T-helper 1 cell treated with Interleukin-12 subunit alpha and Interleukin-12 subunit beta and Interleukin-4 antibody, amounts not matched to agents 30 μg/mL and 1 μg/mL, for 36 hours (primary cell): ENCODE measurements around the gene EDN2.

Source experiments
- H3K27ac Mint-ChIP-seq: one replicate; pipeline ENCODE4 v1.8.0; 2021; ENCODE audit warnings: mild to moderate bottlenecking, mixed read lengths
- H3K27me3 Mint-ChIP-seq: one replicate; pipeline ENCODE4 v1.8.0; 2021; ENCODE audit warnings: low read depth, mixed read lengths
- H3K36me3 Mint-ChIP-seq: one replicate; pipeline ENCODE4 v1.8.0; 2021; ENCODE audit warnings: low read depth, mixed read lengths
- H3K4me1 Mint-ChIP-seq: one replicate; pipeline ENCODE4 v1.8.0; 2021; ENCODE audit warnings: low read depth, mixed read lengths
- H3K4me3 Mint-ChIP-seq: one replicate; pipeline ENCODE4 v1.8.0; 2021; ENCODE audit warnings: mild to moderate bottlenecking, moderate library complexity, mixed read lengths
- H3K9me3 Mint-ChIP-seq: one replicate; pipeline ENCODE4 v1.8.0; 2021; ENCODE audit warnings: mixed read lengths

EDN2 gene

DNA sequence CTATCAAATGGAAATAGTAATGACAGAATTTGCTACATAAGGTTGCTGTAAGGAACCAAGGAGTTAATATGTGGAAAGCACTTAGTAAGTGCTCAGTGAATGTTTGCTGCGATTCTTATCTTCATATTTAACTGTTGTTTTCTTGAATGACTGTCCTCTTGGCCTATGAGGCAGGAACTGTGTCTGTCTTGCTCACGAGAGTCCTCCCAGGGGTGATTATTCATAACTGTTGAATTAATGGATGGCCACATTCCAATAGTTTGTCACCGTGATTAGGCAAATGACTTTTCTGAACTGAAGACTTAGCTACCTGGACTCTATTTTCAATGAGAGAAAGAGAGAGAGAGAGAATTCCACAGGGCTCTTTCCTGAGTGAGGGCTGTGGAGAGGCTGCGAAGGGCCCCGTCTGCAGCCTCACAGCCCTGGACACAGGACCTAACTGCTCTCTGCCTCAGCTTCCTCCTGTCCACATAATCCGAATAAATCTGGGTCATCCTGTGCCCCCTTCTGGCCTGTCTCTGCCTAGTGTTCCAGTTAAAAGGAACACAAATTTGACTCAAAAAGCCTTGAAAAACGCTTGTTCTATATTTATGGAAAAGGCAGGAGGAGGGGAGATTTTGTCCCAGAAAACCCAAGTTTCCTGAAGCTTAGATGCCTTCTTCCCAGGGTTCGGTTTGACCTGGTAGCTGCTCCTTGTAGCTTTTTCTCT is 8.5 kb downstream of the EDN2 start:
- Mint-ChIP-seq H3K36me3 (no peaks in the 10 kb centered on the region), H3K4me3 (no peak overlapping the region), H3K4me1 (no peaks in the 10 kb centered on the region), H3K27me3 (peaks cover 8% of the 10 kb centered on the region), H3K9me3 (no peaks in the 10 kb centered on the region), H3K27ac (no peak overlapping the region)

DNA sequence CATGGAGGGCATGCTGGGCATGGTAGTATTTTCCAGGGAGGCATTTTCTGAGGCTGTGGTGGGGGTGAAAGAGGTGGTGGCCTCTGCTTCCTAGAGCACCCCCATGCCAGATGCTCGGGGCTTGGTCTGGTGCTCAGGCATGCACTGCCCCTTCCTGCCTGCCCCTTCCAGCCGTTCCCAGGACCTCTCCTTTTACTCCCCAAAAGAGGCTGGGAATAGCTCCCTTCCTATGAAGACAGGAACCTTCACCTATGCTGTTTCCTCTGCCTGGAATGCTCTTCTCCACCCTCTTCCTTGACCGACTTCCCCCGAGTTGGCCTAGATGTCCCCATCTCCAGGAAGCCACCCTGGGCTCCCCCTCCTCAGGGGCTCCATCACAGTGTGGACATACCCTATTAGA is 9.1 kb downstream of the EDN2 start:
- Mint-ChIP-seq H3K27ac (no peak overlapping the region), H3K9me3 (no peaks in the 10 kb centered on the region)

DNA sequence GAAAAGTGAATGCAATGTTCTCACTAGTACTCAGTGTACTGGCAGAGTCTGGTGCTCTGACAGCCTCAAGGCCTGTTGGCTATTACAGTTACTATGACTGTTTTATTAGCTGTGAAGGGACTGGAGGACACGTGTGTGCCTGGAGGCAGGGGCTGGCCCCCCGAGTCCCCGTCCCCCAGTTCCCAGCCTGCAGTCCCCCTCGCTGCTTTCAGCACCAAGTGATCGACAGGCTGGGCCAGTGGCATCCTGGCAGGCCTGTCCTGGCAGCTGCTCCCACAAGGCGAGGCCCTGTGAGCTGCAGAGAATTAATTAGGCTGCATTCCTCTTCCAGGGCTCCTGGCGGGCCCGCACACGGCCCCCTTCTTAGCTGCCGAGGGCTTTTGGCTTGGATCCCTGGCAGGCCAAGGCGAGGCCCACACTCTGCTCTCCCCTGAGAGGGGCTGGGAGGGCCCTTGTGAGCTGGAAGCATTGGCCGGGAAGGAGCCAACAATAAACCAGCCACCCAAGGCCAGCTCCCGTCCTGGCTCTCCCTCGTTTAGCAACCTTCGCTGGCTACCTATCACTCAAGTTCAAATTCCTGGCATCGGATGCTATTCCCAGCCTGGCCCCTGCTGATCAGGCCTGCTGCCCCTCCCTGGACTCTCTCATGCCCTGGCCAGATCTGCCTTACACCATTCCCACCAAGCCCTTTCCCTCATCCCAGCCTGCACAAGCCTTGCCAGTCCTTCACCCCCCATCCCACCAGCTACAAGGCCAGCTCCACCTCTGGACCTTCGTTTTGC is 9.8 kb downstream of the EDN2 start:
- no peaks in the 10 kb centered on the region for H3K9me3 Mint-ChIP-seq
- H3K27ac Mint-ChIP-seq, result peak overlapping the region; percentile 18
- H3K4me1 Mint-ChIP-seq, result no peaks in the 10 kb centered on the region
- no peak overlapping the region for H3K4me3 Mint-ChIP-seq
- H3K27me3 Mint-ChIP-seq, result peaks cover 8% of the 10 kb centered on the region
- no peaks in the 10 kb centered on the region for H3K36me3 Mint-ChIP-seq

More for the DNA sequence above, 9.1 kb downstream of the EDN2 start:
- peaks cover 8% of the 10 kb centered on the region for H3K27me3 Mint-ChIP-seq
- H3K36me3 Mint-ChIP-seq, result no peaks in the 10 kb centered on the region
- no peak overlapping the region for H3K4me3 Mint-ChIP-seq
- no peaks in the 10 kb centered on the region for H3K4me1 Mint-ChIP-seq

DNA sequence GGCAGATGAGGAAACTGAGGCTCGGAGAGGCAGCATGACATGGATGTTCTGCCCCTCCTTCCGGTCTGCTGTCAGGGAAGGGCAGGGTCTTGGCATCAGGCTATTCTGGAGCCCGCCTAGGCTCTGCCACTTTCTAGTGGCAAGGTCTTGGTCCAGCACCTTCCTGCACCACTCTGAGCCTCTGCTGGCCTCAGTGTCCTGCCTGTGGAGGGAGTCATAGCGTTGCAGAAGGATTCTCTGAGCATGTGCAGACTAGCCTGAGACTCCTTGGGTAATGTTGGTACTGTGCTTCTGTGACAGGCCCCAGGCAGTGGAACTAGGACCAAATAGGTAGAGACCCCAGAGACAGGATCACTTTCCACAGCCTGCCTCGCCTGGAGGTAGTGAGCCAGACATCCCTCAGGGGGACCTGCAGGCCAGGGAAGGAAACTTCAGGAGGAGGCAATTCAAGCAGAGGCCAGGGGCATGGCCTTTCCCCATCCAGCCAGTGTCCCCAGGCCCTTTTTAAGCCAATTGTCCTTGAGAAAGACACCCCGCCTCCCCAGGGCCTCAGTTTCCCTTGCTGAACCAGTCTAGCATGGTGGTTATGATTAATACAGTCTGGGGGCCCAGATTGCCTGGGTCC is 10.6 kb downstream of the EDN2 start:
- H3K27me3 Mint-ChIP-seq, result peaks cover 8% of the 10 kb centered on the region
- H3K36me3 Mint-ChIP-seq, result no peaks in the 10 kb centered on the region
- no peak overlapping the region for H3K27ac Mint-ChIP-seq
- no peaks in the 10 kb centered on the region for H3K9me3 Mint-ChIP-seq
- no peaks in the 10 kb centered on the region for H3K4me1 Mint-ChIP-seq
- no peak overlapping the region for H3K4me3 Mint-ChIP-seq

DNA sequence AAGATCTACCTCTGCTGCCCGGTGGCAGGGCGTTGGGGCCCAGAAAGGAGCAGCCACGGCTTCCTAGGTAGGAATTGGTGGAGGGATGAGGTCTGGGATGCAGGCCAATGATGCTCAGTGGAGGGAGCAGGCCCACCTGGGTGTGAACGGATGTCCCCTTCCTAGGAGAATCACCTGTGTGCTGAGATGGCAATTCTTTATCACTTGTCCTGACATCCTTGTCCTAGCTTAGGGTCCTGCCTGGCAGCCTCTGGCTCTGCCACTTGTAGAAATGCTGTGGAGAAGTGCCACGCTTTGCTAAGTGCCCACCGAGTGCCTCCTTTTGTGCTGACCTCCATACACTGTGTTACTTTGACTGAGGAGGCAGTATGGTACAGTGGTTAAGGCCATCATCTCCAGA is 12.8 kb downstream of the EDN2 start:
- Mint-ChIP-seq H3K9me3 (no peaks in the 10 kb centered on the region), H3K27ac (no peak overlapping the region), H3K36me3 (no peaks in the 10 kb centered on the region), H3K27me3 (peaks cover 8% of the 10 kb centered on the region), H3K4me1 (no peaks in the 10 kb centered on the region), H3K4me3 (no peak overlapping the region)

DNA sequence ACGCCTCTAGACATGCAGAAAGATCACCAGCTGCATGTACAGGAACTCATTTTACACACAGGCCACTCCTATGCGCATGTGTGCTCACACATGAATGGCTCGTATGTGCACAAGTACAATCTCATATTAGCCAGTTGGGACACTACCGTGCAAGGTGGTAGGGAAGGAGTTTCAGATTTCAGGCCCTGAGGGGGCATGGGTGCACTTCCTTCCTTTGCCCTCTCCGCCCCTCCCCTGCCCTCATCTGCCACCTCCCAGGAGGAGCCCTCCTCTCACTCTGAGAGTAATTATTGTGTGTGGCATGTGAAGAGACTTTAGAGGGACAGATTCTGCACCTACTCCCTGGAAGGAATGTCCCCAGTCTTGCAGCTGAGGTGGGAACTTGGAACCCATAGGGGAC is 14.8 kb downstream of the EDN2 start:
- Mint-ChIP-seq H3K9me3 (no peaks in the 10 kb centered on the region), H3K27me3 (peaks cover 4% of the 10 kb centered on the region), H3K4me3 (no peak overlapping the region), H3K27ac (no peak overlapping the region), H3K4me1 (no peaks in the 10 kb centered on the region), H3K36me3 (no peaks in the 10 kb centered on the region)

DNA sequence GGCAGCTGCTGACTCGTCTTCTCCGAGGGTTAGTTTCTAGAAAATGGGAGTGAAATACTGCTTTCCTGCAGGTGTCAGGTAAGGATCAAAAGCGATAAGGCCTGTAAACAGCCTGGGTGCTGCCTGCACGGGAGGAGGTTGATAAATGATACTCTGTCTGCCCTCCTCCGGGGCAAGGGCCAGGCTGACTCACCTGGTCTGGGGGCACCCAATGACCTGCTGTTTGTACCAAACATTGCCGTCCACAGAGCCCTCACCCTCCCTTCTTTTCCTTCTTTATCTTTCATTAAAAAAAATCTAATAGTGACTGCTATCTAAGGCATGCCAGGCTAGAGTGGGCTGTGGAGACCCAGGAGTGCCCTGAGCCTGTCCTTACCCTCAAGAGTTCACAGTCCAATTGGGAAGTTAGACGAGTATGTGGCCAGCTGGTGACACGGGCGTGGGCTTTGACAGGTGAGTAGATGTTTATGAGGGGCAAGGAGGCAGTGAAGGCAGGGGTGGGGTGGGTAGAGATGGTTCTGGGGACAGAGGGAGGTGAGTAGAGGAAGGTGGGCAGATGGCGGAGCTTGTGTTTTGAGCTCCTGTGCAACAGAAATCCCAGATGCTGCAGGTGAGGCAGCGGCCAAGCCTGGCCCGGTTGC is 16.2 kb downstream of the EDN2 start:
- Mint-ChIP-seq H3K36me3 (no peaks in the 10 kb centered on the region), H3K27me3 (peaks cover 4% of the 10 kb centered on the region), H3K4me1 (no peaks in the 10 kb centered on the region), H3K27ac (no peak overlapping the region), H3K9me3 (no peaks in the 10 kb centered on the region), H3K4me3 (no peak overlapping the region)

DNA sequence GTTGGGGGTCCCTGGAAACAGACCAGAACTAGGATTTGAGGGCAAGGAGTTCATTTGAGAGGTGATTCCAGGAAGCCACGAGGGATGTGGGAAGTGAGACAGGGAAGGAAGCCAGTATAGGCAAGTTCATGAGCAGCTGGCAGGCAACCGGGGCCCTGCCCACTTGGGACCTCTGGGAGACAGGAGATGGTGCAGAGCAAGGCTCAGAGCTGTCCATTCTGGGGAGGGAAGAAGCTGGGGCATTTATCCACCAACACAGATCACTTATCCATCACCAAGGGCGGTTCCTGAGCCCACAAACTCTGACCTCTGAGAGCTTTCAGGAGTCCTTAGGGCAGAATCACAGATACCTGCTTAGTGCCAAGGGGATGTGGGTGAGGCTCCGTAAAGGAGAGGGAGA is 16.8 kb downstream of the EDN2 start:
- Mint-ChIP-seq H3K36me3 (no peaks in the 10 kb centered on the region), H3K4me1 (no peaks in the 10 kb centered on the region), H3K4me3 (no peak overlapping the region), H3K9me3 (no peaks in the 10 kb centered on the region), H3K27me3 (peaks cover 4% of the 10 kb centered on the region), H3K27ac (no peak overlapping the region)

DNA sequence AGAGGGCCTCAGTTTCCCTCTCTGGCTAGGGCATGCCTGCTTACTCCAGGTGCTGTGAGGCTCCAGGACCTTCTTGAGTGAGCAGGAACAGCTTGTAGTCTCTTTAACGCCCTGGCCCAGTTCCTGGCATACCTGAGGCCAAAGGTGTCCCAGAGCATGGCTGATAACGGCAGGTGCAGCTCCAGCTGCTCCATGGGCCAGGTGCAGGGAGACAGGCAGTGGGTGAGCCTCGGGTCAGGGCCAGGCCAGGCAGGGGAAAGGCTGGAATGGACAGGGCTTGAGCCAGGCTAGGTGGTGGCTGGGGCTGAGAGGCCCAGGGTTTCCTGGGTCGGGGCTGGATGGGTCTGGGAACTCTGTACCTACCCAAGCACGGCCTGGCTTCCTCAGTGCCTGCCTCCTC is 18.3 kb downstream of the EDN2 start:
- Mint-ChIP-seq H3K27me3 (peaks cover 5% of the 10 kb centered on the region), H3K27ac (no peak overlapping the region), H3K9me3 (no peaks in the 10 kb centered on the region), H3K4me3 (no peak overlapping the region), H3K4me1 (no peaks in the 10 kb centered on the region), H3K36me3 (no peaks in the 10 kb centered on the region)

DNA sequence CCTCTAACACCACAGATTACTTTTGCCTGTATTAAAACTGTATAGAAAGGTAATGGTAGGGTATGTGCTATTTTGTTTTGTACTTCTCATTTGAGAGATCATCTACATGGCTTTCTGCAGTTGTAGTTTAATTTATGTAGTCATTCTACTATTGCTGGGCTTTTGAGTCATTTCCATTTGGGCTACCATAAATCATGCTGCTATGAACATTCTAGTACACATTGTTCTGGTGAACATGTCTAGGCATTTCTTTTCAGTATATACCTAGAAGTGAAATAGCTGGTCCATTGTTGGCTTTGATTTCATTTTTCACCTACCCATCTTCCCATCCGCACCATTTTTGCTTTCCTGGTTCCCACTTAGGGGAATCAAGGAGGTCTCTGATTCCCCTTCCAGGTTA is 18.7 kb downstream of the EDN2 start:
- H3K27ac Mint-ChIP-seq, result no peak overlapping the region
- no peaks in the 10 kb centered on the region for H3K4me1 Mint-ChIP-seq
- H3K27me3 Mint-ChIP-seq, result peaks cover 5% of the 10 kb centered on the region
- H3K4me3 Mint-ChIP-seq, result no peak overlapping the region
- no peaks in the 10 kb centered on the region for H3K36me3 Mint-ChIP-seq
- H3K9me3 Mint-ChIP-seq, result no peaks in the 10 kb centered on the region

DNA sequence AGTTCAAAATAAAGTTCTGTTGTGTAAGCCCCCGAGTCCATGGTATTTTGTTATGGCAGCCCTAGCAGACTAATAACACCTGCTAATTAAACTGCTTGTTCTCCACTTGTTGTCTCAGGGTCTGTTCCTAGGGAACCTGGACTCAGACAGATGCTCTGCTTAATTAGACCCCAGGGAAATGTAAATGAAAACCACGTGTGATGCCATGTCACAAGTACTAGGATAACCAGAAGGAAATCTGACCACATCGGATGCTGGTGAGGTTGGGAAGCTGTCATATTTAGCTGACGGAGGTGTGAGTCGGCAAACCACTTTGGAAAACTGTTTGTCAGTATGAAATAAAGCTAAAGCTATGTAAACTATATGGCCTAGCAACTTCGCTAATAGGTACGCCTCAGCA is 19.6 kb downstream of the EDN2 start:
- no peak overlapping the region for H3K27ac Mint-ChIP-seq
- H3K4me3 Mint-ChIP-seq, result no peak overlapping the region
- no peaks in the 10 kb centered on the region for H3K9me3 Mint-ChIP-seq
- H3K27me3 Mint-ChIP-seq, result peaks cover 5% of the 10 kb centered on the region
- no peaks in the 10 kb centered on the region for H3K36me3 Mint-ChIP-seq
- H3K4me1 Mint-ChIP-seq, result no peaks in the 10 kb centered on the region

DNA sequence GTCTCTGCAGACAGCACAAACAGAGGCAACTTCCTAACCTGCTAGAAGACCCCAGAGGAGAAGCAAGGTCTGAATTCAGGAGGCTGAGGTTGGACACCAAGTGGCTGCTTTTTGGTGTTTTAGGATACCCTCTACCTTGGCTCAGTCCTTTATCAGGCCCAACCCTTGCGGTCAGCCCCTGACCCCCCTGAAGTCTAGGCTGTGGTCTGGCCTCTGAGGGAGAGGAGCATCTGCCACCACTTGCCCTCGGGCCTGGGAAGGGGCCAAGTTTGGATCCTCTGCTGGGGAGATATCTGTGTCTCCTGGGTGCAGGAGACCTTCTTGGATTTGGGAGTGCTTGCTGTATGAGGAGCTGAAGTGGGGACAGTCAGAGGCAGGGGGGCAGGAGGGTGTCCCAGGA is 21.0 kb downstream of the EDN2 start:
- H3K4me3 Mint-ChIP-seq, result no peak overlapping the region
- no peaks in the 10 kb centered on the region for H3K9me3 Mint-ChIP-seq
- H3K4me1 Mint-ChIP-seq, result no peaks in the 10 kb centered on the region
- no peaks in the 10 kb centered on the region for H3K36me3 Mint-ChIP-seq
- peaks cover 8% of the 10 kb centered on the region for H3K27me3 Mint-ChIP-seq
- no peak overlapping the region for H3K27ac Mint-ChIP-seq

DNA sequence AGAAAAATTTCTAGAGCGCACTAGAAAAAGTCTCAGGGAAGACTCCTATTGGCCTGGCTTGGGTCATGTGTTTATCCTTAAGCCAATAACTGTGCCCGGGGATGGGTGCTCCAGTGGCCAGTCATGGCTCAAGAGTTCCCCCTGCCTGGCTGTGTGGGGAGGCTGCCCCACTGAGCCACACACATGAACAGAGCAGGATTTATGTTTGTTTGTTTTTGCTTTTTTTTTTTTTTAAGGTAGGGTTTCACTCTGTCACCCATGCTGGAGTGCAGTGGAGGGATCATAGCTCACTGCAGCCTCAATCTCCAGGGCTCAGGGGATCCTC is 21.8 kb downstream of the EDN2 start:
- H3K27ac Mint-ChIP-seq, result no peak overlapping the region
- no peak overlapping the region for H3K4me3 Mint-ChIP-seq
- H3K9me3 Mint-ChIP-seq, result no peaks in the 10 kb centered on the region
- H3K4me1 Mint-ChIP-seq, result no peaks in the 10 kb centered on the region
- H3K27me3 Mint-ChIP-seq, result peaks cover 8% of the 10 kb centered on the region
- H3K36me3 Mint-ChIP-seq, result no peaks in the 10 kb centered on the region

DNA sequence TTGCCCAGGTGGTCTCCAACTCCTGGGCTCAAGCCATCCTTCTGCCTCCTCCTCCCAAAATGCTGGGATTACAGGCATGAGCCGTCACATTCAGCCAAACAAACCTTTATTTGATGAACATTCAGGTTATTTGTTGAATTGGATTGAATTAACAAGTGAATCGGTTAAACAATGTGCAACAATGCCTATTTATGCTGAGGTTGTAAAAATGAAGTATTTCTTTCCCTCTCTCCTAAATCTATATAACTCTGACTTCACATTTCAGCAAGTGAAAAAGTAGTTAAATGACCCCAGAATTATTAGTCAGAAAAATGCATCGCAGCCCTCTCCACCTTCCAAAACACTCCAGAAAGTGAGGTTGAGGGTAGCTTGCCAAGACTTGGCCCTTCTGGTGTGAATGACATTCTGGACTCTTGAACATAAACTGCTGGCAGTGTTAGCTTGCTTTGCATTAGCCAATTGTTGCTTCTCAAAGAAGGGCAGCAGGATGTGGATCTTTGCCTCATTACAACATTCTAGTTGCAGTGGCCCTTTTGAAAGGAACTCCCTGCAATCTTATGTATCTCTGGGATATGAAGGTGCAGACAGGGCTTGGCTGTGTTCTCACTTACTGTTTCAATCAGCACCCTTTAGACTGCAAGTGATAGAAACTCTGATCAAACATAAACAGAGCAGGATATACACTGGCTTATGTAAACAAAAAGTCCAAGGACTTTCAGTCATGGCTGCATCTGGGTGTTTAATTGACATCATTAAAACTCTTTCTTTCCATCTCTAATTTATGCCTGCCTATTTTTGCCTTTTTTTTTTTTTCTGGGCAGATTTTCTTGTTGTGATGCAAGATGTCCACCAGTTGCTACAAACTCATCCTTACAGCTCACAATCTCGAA is 22.4 kb downstream of the EDN2 start:
- H3K36me3 Mint-ChIP-seq, result no peaks in the 10 kb centered on the region
- H3K4me1 Mint-ChIP-seq, result no peaks in the 10 kb centered on the region
- H3K9me3 Mint-ChIP-seq, result no peaks in the 10 kb centered on the region

More for the DNA sequence above, 22.4 kb downstream of the EDN2 start:
- peaks cover 8% of the 10 kb centered on the region for H3K27me3 Mint-ChIP-seq
- H3K27ac Mint-ChIP-seq, result no peak overlapping the region
- H3K4me3 Mint-ChIP-seq, result no peak overlapping the region
